ENCODE data around the gene DYNC1H1. TPM values are rescaled to one million over a fixed set of nuclear protein-coding genes. Genes with fewer than 3 reads are reported as not detected.

The DYNC1H1 gene
- polyA plus RNA-seq, 4 donors = 313 to 380 (median 338) TPM

- DNase-seq (ENCODE audit: low read depth in 4 of 4, low spot score in 3 of 4) = no peak
Observed at GRCh38 chr14:101986953-101987352, 22.6 kb downstream of the DYNC1H1 start.

DNA sequence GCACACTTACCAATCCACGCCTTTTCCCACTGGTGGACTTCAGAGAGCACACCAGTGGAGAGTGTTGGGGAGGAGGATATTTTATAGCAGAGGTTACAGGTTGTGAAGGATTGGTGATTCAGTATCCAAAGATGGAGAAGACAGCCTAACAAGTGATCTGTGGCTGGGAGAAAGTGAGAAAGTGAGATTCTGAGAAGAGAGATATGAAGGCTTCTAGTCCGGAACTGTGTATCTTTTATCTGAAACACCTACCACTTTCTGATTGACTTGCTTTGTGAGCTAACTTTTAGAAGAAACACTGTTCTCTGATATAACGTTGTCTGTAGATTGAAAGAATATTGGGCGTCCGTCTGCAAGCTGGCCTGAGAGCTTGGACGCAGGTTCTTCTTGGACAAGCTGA, 24.0 kb downstream of the DYNC1H1 start:
- no peak for DNase-seq (ENCODE audit: low read depth in 4 of 4, low spot score in 3 of 4)

DNA sequence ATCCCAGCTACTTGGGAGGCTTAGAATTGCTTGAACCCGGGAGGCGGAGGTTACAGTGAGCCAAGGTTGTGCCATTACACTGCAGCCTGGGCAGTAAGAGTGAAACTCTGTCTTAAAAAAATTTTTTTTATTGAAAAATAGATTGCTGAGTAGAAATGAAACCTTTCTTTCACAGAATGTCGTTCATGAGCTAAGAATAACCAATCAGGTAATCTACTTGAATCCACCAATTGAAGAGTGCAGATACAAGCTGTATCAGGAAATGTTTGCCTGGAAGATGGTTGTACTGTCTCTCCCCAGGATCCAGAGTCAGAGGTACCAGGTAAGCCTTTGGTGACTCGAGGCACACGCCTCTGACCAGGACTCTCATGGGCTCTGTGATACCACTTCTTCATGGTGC, 27.0 kb downstream of the DYNC1H1 start:
- no peak for DNase-seq (ENCODE audit: low read depth in 4 of 4, low spot score in 3 of 4)

DNA sequence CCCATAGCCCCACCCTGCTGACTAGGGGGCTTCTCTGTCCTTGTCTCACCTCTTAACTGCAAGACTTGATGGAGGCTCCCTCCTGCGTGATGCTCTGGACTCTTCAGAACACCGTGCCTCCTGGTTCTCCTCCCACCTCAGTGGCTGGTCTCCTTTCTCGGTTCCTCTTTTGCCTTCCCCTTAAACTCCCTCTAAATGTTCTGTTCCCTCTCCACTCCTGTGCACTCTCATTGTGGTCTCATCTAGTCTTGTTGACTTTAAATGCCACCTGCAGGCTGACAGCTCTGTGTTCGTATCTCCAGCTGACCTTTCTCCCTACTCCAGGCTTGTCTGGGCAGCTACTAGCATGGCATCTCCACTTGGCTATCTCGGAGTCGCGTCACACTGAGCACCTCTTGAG, 28.3 kb downstream of the DYNC1H1 start:
- no peak for DNase-seq (ENCODE audit: low read depth in 4 of 4, low spot score in 3 of 4)

GRCh38 chr14:101997429-101998336, 33.3 kb downstream of the DYNC1H1 start:
- no peak for DNase-seq (ENCODE audit: low read depth in 4 of 4, low spot score in 3 of 4)

DNA sequence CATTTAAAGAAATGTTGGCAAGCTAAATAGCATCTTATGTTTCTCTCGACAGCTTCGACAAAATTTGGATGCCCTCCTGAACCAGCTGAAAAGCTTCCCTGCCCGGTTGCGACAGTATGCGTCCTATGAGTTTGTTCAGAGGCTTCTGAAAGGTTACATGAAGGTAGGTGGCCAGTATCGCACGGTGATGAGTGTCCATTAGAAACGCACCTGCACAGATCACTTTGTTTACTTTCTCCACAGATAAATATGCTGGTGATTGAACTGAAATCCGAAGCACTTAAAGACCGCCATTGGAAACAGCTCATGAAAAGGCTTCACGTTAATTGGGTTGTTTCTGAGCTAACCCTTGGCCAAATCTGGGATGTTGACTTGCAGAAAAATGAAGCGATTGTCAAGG, 36.5 kb downstream of the DYNC1H1 start:
- no peak for DNase-seq (ENCODE audit: low read depth in 4 of 4, low spot score in 3 of 4)

GRCh38 chr14:102005336-102005735, 41.0 kb downstream of the DYNC1H1 start:
- DNase-seq (ENCODE audit: low read depth in 4 of 4, low spot score in 3 of 4) = no peak

DNA sequence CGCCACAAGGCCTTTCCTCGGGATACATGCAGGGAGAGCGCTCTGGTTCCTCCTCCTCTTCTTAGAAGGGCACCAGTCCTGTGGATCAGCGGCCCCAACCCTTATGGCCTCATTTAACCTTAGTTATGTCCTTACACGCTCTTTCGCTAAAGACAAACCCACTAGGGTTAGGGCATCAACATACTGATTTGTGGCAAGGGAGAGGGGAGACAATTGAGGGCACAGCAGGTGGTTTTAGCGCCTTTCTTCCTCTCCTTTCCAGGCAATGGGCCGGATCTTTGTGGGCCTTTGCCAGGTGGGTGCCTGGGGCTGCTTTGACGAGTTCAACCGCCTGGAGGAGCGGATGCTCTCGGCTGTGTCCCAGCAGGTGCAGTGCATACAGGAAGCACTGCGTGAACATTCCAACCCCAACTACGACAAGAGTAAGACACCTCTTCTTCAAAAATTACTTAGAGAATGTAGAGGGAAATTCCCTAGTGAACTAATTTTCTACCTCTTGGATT, 43.6 kb downstream of the DYNC1H1 start:
- DNase-seq (ENCODE audit: low read depth in 4 of 4, low spot score in 3 of 4) = no peak

GRCh38 chr14:102008891-102009290, 44.5 kb downstream of the DYNC1H1 start:
- no peak for DNase-seq (ENCODE audit: low read depth in 4 of 4, low spot score in 3 of 4)

GRCh38 chr14:102011631-102012030, 47.3 kb downstream of the DYNC1H1 start:
- no peak for DNase-seq (ENCODE audit: low read depth in 4 of 4, low spot score in 3 of 4)

GRCh38 chr14:102012336-102012735, 48.0 kb downstream of the DYNC1H1 start:
- DNase-seq (ENCODE audit: low read depth in 4 of 4, low spot score in 3 of 4) = no peak

DNA sequence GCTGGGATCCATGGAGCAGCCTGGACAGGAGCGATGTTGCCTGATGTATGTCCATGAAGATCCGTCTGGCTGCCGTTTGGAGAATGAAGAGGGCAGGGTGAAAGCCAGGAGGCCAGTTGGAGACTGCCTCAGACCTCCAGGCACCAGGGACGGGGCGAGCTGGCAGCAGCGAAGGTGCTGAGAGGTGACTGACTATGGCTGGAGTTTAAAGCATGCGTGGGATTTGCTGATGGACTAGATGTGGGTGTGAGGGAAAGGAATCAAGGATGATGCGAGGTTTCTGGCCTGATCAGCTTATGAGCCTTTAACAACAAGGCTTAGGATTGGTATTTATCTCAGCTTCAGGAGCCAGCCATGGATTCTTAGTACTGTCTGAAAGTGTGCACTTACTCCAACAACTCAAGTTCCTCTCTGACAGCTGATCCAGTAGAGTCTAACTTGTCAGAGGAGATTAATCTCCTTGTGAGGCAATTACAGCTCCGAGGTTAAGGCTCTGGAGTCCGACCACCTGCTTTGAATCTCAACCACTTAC, 49.4 kb downstream of the DYNC1H1 start:
- no peak for DNase-seq (ENCODE audit: low read depth in 4 of 4, low spot score in 3 of 4)

- no peak for DNase-seq (ENCODE audit: low read depth in 4 of 4, low spot score in 3 of 4)
Observed at GRCh38 chr14:102015045-102015685, 50.8 kb downstream of the DYNC1H1 start.

- DNase-seq (ENCODE audit: low read depth in 4 of 4, low spot score in 3 of 4) = no peak
Observed at GRCh38 chr14:102015771-102016170, 51.4 kb downstream of the DYNC1H1 start.

GRCh38 chr14:102016420-102017090, 52.2 kb downstream of the DYNC1H1 start:
- no peak for DNase-seq (ENCODE audit: low read depth in 4 of 4, low spot score in 3 of 4)

- DNase-seq (ENCODE audit: low read depth in 4 of 4, low spot score in 3 of 4) = no peak
Observed at GRCh38 chr14:102018251-102018650, 53.9 kb downstream of the DYNC1H1 start.

- no peak for DNase-seq (ENCODE audit: low read depth in 4 of 4, low spot score in 3 of 4)
Observed at GRCh38 chr14:102019006-102019540, 54.7 kb downstream of the DYNC1H1 start.

GRCh38 chr14:102020058-102020971, 55.9 kb downstream of the DYNC1H1 start:
- DNase-seq (ENCODE audit: low read depth in 4 of 4, low spot score in 3 of 4) = no peak

DNA sequence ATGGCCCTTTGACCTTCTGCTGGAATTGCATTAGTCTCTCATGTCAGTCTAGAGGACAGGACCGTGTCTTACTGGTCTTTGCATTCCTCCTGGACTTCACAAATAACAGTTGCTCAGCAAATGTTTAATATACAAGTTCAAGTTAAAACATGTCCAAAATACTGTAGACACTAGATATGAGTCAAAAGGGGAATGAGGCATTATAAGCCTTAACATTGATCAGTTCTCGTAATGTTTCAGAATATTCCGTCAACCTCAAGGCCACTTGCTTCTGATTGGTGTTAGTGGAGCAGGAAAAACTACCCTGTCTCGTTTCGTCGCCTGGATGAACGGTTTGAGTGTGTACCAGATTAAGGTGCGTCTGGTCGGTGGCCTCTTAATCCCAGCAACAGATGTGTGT, 62.6 kb downstream of the DYNC1H1 start:
- DNase-seq (ENCODE audit: low read depth in 4 of 4, low spot score in 3 of 4) = no peak

DNA sequence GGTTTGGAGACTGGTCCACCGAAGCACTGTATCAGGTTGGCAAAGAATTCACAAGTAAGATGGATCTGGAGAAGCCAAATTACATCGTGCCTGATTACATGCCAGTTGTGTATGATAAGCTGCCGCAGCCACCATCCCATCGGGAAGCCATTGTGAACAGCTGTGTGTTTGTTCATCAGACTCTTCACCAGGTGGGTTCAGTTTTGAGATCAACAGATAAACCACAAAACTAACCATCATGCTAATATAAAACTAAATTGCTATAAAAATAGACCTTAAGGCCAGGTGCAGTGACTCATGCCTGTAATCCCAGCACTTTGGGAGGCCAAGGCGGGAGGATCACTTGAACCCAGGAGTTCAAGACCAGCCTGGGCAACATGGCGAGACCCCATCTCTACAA, 63.6 kb downstream of the DYNC1H1 start:
- no peak for DNase-seq (ENCODE audit: low read depth in 4 of 4, low spot score in 3 of 4)
